WERI-Rb-1 (cell line): ENCODE data around the gene RCAN2.
"Not testable (repeated sequence)": the region's sequence is repeated elsewhere in the genome, so short reads cannot be mapped to it uniquely, and the experiment has no call there.

ENCODE experiments used
- DNase-seq: peaks from one replicate; pipeline ENCODE4 v3.0.0-alpha.2; 2020
- H3K27ac ChIP-seq: fragments of 250-450 bp; sonication (Bioruptor Pico); 2 replicates; pipeline ENCODE4 v1.5.1; 2020; ENCODE audit warnings: mild to moderate bottlenecking, moderate library complexity
- H3K27me3 ChIP-seq: fragments of 250-450 bp; sonication (Bioruptor Pico); 2 replicates; pipeline ENCODE4 v1.5.1; 2021; ENCODE audit warnings: mild to moderate bottlenecking, low read depth, moderate library complexity; ENCODE audit not compliant: insufficient read depth, severe bottlenecking
- H3K36me3 ChIP-seq: fragments of 250-450 bp; sonication (Bioruptor Pico); 2 replicates; pipeline ENCODE4 v1.5.1; 2020; ENCODE audit warnings: mild to moderate bottlenecking, moderate library complexity
- H3K4me3 ChIP-seq: 2 replicates; pipeline ENCODE4 v1.5.1; 2011; ENCODE audit warnings: low read depth, mild to moderate bottlenecking, control low read depth, low read length
- H3K9me3 ChIP-seq: fragments of 250-450 bp; sonication (Bioruptor Pico); 2 replicates; pipeline ENCODE4 v1.5.1; 2021; ENCODE audit warnings: mild to moderate bottlenecking, moderate library complexity; ENCODE audit not compliant: severe bottlenecking
- TF ChIP-seq, protein P1 (sequence below): IDR thresholded peaks from 2 replicates; pipeline ENCODE4 v1.5.1; 2011; ENCODE audit warnings: low read depth, mild to moderate bottlenecking, control low read depth, inconsistent platforms, low read length

RCAN2 gene

DNA sequence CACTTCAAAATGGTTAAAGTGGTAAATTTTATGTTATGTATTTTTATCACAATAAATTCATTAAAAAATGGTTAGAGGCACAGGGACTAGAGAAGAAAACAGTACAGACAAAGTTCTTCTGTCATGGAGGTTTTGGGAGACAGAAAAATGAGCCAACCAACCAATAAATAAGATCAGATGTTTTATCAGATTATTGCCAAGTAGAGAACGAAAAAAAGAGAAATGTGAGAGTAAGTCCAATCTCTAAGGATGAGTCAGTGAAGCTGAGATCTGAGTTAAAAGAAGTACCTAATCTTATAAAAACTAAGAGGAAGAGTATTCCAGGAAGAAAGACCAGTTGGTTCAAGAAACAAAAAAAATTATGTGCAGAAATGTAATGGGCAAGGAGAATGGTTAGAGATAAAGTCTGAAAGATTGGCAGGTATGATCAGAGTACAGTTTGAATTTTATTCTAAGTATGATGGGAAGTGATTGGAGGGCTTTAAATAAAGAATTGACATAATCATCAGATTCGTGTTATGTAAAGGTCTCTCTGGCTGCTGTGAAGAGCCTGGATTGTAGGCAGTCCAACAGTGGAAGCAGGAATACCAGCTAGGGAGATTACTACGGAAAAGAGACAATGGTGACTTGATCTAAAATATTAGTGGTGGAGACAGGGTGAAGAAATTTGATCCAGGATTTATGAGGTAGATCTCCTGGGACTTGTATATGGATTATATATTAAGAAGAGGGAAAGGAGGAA lies 79.6 kb downstream of the RCAN2 start:
- no peaks in the 10 kb centered on the region for H3K9me3 ChIP-seq
- no peak overlapping the region for H3K4me3 ChIP-seq
- H3K27me3 ChIP-seq, result no peaks in the 10 kb centered on the region
- H3K36me3 ChIP-seq, result no peaks in the 10 kb centered on the region
- no peak overlapping the region for H3K27ac ChIP-seq
- no peak for DNase-seq
- TF ChIP-seq, protein P1, sequence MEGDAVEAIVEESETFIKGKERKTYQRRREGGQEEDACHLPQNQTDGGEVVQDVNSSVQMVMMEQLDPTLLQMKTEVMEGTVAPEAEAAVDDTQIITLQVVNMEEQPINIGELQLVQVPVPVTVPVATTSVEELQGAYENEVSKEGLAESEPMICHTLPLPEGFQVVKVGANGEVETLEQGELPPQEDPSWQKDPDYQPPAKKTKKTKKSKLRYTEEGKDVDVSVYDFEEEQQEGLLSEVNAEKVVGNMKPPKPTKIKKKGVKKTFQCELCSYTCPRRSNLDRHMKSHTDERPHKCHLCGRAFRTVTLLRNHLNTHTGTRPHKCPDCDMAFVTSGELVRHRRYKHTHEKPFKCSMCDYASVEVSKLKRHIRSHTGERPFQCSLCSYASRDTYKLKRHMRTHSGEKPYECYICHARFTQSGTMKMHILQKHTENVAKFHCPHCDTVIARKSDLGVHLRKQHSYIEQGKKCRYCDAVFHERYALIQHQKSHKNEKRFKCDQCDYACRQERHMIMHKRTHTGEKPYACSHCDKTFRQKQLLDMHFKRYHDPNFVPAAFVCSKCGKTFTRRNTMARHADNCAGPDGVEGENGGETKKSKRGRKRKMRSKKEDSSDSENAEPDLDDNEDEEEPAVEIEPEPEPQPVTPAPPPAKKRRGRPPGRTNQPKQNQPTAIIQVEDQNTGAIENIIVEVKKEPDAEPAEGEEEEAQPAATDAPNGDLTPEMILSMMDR, result no peak

DNA sequence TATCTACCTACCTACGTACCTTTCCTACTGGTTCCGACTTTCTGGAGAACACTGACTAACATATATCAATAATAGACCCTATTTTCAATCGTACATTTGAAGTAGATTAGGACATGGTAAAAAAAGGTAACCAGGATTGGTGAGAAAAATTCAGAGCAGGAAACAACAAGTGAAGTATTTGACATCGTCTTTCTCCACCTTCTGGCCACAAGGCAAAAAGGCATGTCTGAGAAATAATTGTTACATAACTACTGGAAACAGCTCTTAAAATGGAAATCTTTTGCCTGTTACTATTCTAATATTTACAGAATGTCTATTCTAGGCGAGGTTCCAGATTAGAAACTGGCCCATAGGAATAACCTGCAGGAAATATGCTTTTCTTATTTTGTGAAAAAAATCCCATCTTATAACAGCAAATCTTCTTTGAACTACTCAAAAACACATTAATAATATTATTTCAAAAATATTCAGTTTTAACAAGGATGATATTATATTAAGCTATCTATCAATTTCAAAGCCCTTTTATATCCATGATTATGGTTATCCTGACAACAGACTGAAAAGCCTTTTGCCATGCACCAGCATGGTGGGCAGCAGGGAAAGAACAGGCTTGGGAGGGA lies 80.8 kb downstream of the RCAN2 start:
- no peak overlapping the region for H3K27ac ChIP-seq
- no peak overlapping the region for H3K4me3 ChIP-seq
- no peaks in the 10 kb centered on the region for H3K36me3 ChIP-seq
- no peaks in the 10 kb centered on the region for H3K9me3 ChIP-seq
- DNase-seq, result no peak
- TF ChIP-seq, protein P1, result peak; percentile 53
- no peaks in the 10 kb centered on the region for H3K27me3 ChIP-seq

DNA sequence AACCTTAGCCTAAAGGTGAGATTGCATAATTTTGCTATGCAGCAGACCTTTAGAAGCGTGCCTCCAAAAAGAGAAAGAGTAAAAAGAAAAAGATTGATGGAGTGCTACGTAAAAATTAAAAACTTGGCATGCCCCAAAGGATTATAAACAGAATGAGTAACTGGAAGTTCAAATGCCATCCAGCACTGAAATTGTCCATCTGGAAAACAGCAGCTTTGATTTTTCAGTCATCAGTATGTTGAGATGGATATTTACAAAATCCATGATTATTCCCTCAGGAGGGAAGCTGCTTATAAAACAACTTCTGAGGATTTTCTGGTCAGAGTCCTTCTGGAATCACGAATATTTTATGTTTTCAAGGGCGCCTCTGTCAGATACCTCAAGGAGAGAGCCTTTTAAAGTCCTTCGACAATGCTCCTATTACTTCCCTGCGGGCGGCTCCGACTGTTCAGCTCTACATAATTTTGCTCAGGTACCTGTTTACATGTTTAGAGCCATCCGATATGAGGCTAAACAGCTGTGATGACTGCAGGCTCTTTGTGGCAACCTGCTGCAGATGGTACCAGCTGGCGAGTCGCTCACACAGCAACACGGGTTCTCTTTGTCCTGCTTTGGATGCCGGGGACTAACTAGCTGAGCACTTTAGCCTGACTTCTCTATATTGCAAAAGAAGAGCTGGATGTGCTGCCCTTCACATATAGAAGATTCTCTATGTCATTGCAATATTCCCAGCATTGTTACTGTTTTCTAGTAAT lies 83.3 kb downstream of the RCAN2 start:
- no peak overlapping the region for H3K4me3 ChIP-seq
- no peak overlapping the region for H3K27ac ChIP-seq
- no peaks in the 10 kb centered on the region for H3K27me3 ChIP-seq
- no peaks in the 10 kb centered on the region for H3K36me3 ChIP-seq
- TF ChIP-seq, protein P1, result no peak
- no peaks in the 10 kb centered on the region for H3K9me3 ChIP-seq
- DNase-seq, result no peak

DNA sequence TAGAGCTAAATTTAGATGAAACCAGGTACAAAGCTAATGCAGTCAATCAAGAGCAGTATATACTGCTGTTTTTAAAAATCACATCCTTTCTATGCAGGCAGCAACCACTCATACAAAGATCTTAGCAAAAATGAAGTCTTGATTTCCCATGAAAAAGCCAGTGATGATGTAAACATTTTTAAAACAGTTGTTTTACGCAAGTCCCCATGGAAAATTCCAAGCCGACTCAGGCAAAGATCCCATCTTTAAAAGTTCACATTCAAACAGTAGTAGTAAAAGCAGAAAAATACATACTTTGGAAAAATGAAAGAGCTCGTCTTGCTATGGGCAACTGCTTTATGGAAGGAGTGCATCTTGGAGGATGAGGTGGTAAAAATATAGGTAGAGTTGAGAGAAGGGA lies 84.0 kb downstream of the RCAN2 start:
- DNase-seq, result no peak
- TF ChIP-seq, protein P1, result no peak
- H3K27ac ChIP-seq, result no peak overlapping the region
- H3K27me3 ChIP-seq, result no peaks in the 10 kb centered on the region
- no peaks in the 10 kb centered on the region for H3K9me3 ChIP-seq
- no peak overlapping the region for H3K4me3 ChIP-seq
- no peaks in the 10 kb centered on the region for H3K36me3 ChIP-seq

DNA sequence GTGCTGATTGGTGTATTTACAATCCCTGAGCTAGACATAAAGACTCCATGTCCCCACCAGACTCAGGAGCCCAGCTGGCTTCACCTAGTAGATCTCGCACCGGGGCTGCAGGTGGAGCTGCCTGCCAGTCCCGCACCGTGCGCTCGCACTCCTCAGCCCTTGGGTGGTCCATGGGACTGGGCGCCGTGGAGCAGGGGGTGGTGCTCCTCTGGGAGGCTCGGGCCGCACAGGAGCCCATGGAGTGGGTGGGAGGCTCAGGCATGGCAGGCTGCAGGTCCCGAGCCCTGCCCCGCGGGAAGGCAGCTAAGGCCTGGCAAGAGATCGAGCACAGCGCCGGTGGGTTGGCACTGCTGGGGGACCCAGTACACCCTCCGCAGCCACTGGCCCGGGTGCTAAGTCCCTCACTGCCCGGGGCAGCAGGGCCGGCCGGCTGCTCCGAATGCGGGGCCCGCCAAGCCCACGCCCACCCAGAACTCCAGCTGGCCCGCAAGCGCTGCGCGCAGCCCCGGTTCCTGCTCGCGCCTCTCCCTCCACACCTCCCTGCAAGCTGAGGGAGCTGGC lies 85.5 kb downstream of the RCAN2 start:
- H3K9me3 ChIP-seq, H3K27me3 ChIP-seq, H3K4me3 ChIP-seq, H3K36me3 ChIP-seq, H3K27ac ChIP-seq, DNase-seq: not testable (repeated sequence)

DNA sequence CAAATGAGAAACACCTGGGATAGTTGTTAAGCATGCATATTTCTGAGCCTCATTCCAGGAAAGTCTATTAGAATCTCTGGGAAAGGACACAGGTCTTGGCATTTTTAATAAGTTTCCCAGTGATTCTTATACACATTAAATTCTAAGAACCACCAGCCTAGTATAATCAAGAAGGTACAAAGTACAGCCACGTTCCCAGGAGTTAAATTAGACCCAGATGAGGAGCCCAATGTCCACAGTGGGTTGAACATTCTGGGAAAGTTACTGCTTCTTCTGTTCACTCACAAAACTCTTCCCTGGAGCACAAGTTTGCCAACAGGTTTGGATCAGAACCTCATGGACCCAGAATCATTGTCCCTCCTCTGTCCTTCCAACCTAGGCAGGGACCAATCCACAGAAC lies 90.4 kb downstream of the RCAN2 start:
- no peak overlapping the region for H3K27ac ChIP-seq
- no peak for DNase-seq
- no peaks in the 10 kb centered on the region for H3K27me3 ChIP-seq
- no peak overlapping the region for H3K4me3 ChIP-seq
- no peaks in the 10 kb centered on the region for H3K36me3 ChIP-seq
- TF ChIP-seq, protein P1, result no peak
- no peaks in the 10 kb centered on the region for H3K9me3 ChIP-seq
